Measurements from ENCODE around the gene TVP23A.

DNA sequence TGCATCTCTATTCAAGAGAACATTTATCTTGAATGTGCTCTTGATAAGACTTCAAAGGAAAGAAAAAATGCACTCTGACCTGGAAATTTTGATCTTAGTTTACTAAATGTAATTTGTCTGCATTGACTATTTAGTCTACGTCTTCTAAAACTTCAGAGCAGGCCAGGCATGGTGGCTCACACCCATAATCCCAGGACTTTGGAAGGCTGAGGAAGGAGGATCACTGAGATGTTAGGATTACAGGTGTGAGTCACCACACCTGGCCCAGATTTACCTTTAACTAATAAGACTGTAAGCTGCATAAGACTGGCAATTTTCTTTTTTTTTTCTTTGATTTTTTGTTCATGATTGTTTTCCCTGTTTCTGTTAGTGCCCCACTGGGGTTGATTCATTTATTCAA, 39.6 kb upstream of the TVP23A start:
- TF ChIP-seq, protein P1, sequence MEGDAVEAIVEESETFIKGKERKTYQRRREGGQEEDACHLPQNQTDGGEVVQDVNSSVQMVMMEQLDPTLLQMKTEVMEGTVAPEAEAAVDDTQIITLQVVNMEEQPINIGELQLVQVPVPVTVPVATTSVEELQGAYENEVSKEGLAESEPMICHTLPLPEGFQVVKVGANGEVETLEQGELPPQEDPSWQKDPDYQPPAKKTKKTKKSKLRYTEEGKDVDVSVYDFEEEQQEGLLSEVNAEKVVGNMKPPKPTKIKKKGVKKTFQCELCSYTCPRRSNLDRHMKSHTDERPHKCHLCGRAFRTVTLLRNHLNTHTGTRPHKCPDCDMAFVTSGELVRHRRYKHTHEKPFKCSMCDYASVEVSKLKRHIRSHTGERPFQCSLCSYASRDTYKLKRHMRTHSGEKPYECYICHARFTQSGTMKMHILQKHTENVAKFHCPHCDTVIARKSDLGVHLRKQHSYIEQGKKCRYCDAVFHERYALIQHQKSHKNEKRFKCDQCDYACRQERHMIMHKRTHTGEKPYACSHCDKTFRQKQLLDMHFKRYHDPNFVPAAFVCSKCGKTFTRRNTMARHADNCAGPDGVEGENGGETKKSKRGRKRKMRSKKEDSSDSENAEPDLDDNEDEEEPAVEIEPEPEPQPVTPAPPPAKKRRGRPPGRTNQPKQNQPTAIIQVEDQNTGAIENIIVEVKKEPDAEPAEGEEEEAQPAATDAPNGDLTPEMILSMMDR (conservative IDR thresholded peaks at IDR 0.05; ENCODE audit: low read depth, low read length), result no peak
- no peak for TF ChIP-seq EZH2 (IDR thresholded peaks at IDR 0.05; ENCODE audit: borderline replicate concordance, low read depth, low read length, poor library complexity, severe bottlenecking)
